Activated B cell treated with CpG ODN at 0.5 μM for 24 hours (primary cell): ENCODE measurements around the gene INTS4. TPM values are rescaled to one million over a fixed set of nuclear protein-coding genes. Genes with fewer than 3 reads are reported as not detected.
"Not testable (repeated sequence)": the region's sequence is repeated elsewhere in the genome, so short reads cannot be mapped to it uniquely, and the experiment has no call there.

Experiments
- ATAC-seq: fragments of 200-7000 bp; cut with Tn5 transposase; one replicate; pipeline ENCODE4 v1.10.0; 2021; ENCODE audit warnings: low read depth, mild to moderate bottlenecking, moderate library complexity
- CTCF ChIA-PET: fragments of 350-600 bp; sonication (Branson Sonifier 250); formaldehyde crosslinking; loops from one replicate; lab custom pipeline; 2021; ENCODE audit warnings: antibody characterized with exemption; lab: Charles Lee
- POLR2A ChIA-PET: fragments of 350-600 bp; sonication (Branson Sonifier 250); formaldehyde crosslinking; loops from one replicate; lab custom pipeline; 2021; ENCODE audit warnings: antibody characterized with exemption; lab: Charles Lee
- DNase-seq: peaks from one replicate; pipeline ENCODE4 v3.0.0; 2022
- H3K27ac Mint-ChIP-seq: one replicate; pipeline ENCODE4 v1.8.0; 2020; ENCODE audit warnings: mixed read lengths
- H3K27me3 Mint-ChIP-seq: one replicate; pipeline ENCODE4 v1.8.0; 2021; ENCODE audit warnings: mixed read lengths
- H3K36me3 Mint-ChIP-seq: one replicate; pipeline ENCODE4 v1.8.0; 2021; ENCODE audit warnings: low read depth, mixed read lengths
- H3K4me1 Mint-ChIP-seq: one replicate; pipeline ENCODE4 v1.8.0; 2021; ENCODE audit warnings: mixed read lengths
- H3K4me3 Mint-ChIP-seq: one replicate; pipeline ENCODE4 v1.8.0; 2020; ENCODE audit warnings: mild to moderate bottlenecking, mixed read lengths
- H3K9me3 Mint-ChIP-seq: one replicate; pipeline ENCODE4 v1.8.0; 2020; ENCODE audit warnings: mixed read lengths
- intact Hi-C: fragments of 100-400 bp; cut with micrococcal nuclease; formaldehyde crosslinking; loops from one replicate; pipeline ENCODE4 v1.15.1; 2024
- total RNA-seq: library from RNA; stranded (reverse); gene quantifications from 2 replicates; pipeline ENCODE4 v1.2.3, GENCODE V29; 2022
- TF ChIP-seq, protein P1 (sequence below): fragments of 200-600 bp; IDR thresholded peaks from one replicate; pipeline ENCODE4 v1.8.0; 2022; ENCODE audit warnings: antibody characterized with exemption, mild to moderate bottlenecking

Gene INTS4
- total RNA-seq, 1 donor from 2014 or later: 62.3 TPM

DNA sequence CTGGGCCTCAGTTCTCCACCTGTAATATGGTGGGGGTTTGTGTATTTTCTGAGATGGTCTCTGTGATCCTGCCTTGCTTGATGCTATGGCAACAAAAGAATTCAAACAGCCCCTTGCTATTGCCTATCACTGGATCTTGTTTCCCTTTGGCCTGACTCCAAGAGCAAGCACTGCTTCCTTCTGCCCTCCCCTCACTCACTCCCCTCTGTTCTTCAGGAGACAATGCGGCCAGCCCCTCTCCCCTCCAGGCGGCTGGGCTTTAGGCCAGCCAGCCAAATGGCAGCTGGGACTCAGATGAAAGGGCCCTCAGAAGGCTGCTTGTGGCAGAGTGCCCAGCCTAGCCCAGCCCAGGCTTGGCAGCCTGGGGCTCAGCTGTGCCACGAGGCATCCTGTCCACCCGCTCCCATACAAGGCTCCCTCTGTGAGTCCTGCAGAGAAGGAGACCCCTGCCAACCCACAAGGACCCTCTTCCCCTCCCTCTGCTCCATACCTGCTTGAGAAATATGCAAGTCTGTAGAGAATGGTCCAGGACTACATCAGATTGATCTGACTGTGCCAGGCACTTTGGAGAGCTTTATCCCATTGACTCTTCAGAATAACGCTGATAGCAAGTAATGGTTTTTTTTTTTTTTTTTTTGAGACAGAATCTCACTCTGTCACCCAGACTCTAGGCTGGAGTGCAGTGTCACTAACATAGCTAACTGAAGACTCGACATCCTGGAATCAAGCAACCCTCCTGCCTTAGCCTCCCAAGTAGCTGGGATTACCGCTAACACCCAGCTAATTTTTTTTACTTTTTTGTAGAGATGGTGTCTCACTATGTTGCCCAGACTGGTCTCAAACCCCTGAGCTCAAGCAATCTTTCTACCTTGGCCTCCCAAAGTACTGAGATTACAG lies 36.2 kb upstream of the INTS4 start:
- POLR2A ChIA-PET: no interaction called here
- Mint-ChIP-seq H3K4me1 (no peaks in the 10 kb centered on the region), H3K4me3 (no peak overlapping the region), H3K9me3 (no peaks in the 10 kb centered on the region), H3K27me3 (peaks cover 2% of the 10 kb centered on the region), H3K36me3 (no peaks in the 10 kb centered on the region), H3K27ac (no peak overlapping the region)
- CTCF ChIA-PET: no interaction called here
- ATAC-seq: no peak
- intact Hi-C loops: no loop called here
- DNase-seq: no peak
- TF ChIP-seq, protein P1, sequence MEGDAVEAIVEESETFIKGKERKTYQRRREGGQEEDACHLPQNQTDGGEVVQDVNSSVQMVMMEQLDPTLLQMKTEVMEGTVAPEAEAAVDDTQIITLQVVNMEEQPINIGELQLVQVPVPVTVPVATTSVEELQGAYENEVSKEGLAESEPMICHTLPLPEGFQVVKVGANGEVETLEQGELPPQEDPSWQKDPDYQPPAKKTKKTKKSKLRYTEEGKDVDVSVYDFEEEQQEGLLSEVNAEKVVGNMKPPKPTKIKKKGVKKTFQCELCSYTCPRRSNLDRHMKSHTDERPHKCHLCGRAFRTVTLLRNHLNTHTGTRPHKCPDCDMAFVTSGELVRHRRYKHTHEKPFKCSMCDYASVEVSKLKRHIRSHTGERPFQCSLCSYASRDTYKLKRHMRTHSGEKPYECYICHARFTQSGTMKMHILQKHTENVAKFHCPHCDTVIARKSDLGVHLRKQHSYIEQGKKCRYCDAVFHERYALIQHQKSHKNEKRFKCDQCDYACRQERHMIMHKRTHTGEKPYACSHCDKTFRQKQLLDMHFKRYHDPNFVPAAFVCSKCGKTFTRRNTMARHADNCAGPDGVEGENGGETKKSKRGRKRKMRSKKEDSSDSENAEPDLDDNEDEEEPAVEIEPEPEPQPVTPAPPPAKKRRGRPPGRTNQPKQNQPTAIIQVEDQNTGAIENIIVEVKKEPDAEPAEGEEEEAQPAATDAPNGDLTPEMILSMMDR: no peak

DNA sequence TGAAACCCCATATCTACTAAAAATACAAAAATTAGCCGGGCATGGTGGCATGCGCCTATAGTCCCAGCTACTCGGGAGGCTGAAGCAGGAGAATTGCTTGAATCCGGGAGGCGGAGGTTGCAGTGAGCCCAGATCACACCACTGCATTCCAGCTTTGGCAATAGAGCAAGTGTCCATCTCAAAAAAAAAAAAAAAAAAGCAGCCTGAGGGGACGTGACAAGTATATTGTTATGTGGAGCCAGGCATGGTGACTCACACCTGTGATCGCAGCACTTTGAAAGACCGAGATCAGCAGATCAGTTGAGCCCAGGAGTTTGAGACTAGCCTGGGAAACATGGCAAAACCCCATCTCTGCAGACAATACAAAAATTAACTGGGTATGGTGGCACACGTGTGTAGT lies 34.0 kb upstream of the INTS4 start:
- CTCF ChIA-PET, DNase-seq, H3K9me3 Mint-ChIP-seq, H3K4me3 Mint-ChIP-seq, H3K4me1 Mint-ChIP-seq, ATAC-seq, H3K36me3 Mint-ChIP-seq, POLR2A ChIA-PET, intact Hi-C loops, H3K27ac Mint-ChIP-seq, H3K27me3 Mint-ChIP-seq: not testable (repeated sequence)

DNA sequence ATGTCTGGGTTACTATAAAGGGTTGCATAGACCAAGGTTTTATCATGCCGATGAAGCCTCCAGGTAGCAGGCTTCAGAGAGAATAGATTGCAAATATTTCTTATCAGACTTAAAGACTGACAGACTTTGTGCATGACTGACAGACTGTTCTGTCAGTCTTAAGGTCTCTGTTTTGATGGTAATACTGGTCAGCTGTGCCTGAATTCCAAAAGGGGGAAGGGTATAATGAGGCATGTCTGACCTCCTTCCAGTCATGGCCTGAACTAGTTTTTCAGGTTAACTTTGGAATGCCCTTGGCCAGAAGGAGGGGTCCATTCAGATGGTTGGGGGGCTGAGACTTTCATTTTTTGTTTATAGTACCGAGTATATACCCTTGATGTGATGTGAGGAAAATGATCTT lies 33.3 kb upstream of the INTS4 start:
- H3K4me1 Mint-ChIP-seq: peaks cover under 1% of the 10 kb centered on the region
- DNase-seq (no peak), ATAC-seq (no peak)
- no peaks in the 10 kb centered on the region for H3K36me3 Mint-ChIP-seq
- POLR2A ChIA-PET: no interaction called here
- TF ChIP-seq, protein P1: no peak
- H3K27me3 Mint-ChIP-seq: peaks cover 9% of the 10 kb centered on the region
- no peak overlapping the region for H3K27ac Mint-ChIP-seq
- intact Hi-C loops: no loop called here
- H3K4me3 Mint-ChIP-seq: no peak overlapping the region
- H3K9me3 Mint-ChIP-seq: no peaks in the 10 kb centered on the region
- CTCF ChIA-PET: no interaction called here

DNA sequence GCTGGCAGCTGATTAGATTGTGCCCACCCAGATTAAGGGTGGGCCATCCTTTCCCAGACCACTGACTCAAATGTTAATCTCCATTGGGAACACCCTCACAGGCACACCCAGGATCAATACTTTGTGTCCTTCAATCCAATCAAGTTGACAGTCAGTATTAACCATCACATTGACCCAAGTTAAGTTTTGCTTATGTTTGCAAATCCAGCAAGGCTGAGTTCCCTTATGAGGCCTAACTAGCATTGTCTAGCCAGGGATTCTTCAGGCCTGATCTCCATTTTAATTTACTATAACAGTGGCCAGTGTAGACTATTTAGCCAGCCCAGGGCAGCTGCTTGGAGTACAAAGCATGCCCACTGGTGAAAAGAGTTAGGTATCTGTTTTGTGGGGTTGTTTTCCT lies 30.9 kb upstream of the INTS4 start:
- TF ChIP-seq, protein P1: no peak
- H3K4me1 Mint-ChIP-seq: peaks cover 3% of the 10 kb centered on the region
- CTCF ChIA-PET: no interaction called here
- no peak for DNase-seq
- intact Hi-C loops: no loop called here
- H3K4me3 Mint-ChIP-seq: no peak overlapping the region
- peaks cover 23% of the 10 kb centered on the region for H3K27me3 Mint-ChIP-seq
- no peaks in the 10 kb centered on the region for H3K36me3 Mint-ChIP-seq
- H3K27ac Mint-ChIP-seq: no peak overlapping the region
- no peaks in the 10 kb centered on the region for H3K9me3 Mint-ChIP-seq
- POLR2A ChIA-PET: no interaction called here
- ATAC-seq: no peak

DNA sequence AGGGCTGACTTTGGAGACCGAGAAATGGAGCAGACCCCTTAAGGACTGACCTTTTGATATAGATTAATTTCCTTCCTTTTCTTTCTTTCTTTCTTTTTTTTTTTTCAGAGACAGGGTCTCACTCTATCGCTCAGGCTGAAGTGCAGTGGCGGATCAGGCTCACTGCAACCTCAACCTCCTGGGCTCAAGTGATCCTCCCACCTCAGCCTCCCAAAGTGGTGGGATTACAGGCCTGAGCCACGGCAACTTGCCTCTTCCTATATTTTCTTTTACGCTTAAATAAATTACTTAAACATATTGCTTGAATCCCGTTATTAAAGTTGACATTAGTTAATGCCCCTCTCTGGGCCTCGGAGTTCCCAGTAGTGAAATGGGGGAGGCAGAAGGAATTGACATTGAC lies 29.0 kb upstream of the INTS4 start:
- no peak overlapping the region for H3K4me3 Mint-ChIP-seq
- ATAC-seq: no peak
- no peaks in the 10 kb centered on the region for H3K9me3 Mint-ChIP-seq
- no peaks in the 10 kb centered on the region for H3K36me3 Mint-ChIP-seq
- peaks cover 3% of the 10 kb centered on the region for H3K4me1 Mint-ChIP-seq
- no peak overlapping the region for H3K27ac Mint-ChIP-seq
- no peak for DNase-seq
- ChIA-PET CTCF (no interaction called here), POLR2A (no interaction called here)
- H3K27me3 Mint-ChIP-seq: peaks cover 23% of the 10 kb centered on the region
- intact Hi-C loops: no loop called here
- TF ChIP-seq, protein P1: no peak
